Epithelial cell of prostate (primary cell): Measurements from ENCODE around the gene RXRB.
"Not testable (repeated sequence)": the region's sequence is repeated elsewhere in the genome, so short reads cannot be mapped to it uniquely, and the experiment has no call there.

Experiments used
- DNase-seq: peaks from one replicate; pipeline ENCODE4 v3.0.0-alpha.2; 2011; ENCODE audit warnings: low read depth, low spot score
- H3K27ac ChIP-seq: fragments of 450-650 bp; 2 replicates; pipeline ENCODE4 v1.5.1; 2017; ENCODE audit warnings: mild to moderate bottlenecking

RXRB gene

DNA sequence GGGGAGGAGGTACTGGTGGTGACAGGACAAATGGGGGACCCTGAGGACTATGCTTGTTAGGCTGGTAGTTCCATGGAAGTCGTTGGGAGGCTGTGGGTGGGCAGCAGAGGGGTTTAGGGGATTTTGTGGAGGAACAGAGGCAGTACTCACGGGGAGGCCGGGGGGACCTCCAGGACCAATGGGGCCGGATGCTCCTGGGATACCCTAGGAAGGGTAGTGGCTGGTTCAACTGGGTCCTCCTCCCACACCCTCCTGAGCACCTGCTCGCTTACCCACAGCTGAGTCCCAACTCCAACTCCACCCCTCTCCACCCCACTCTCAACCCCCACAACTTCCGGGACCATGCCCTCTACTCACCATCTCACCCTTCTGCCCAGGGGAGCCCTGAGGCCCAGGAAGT is 34.1 kb downstream of the RXRB start:
- H3K27ac ChIP-seq: no peak overlapping the region
- no peak for DNase-seq

DNA sequence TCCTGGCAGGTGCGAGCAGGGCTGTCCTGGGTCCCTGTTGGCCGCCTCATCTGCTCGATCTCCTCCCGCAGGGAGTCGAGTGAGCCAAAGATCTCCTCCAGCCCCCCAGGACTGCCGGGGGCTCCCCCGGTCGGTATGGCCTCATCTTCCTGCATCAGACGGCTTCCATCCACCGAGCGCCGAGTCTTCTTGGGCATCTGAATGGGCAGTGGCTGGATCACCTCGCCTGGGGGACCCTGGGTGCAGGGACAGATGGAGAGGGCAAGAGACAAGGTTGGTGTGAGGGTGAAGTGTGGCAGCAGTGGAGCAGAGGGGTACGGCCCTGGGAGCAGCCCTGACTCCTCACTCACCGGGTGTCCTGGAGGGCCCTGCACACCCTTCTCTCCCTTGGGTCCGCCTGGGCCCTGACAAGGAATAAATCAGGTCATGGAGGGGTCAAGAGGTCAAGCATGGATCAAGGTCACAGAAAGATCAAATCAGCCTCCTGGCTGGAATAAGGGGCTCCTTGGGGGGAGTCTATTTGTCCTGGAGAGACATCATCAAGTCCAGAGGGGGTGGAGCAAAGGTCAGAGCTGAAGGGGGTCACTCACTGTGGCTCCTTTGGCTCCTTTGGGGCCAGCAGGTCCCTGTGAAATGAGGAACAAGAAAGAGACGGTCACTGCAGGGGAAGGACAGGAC is 34.7 kb downstream of the RXRB start:
- DNase-seq: no peak
- H3K27ac ChIP-seq: no peak overlapping the region

DNA sequence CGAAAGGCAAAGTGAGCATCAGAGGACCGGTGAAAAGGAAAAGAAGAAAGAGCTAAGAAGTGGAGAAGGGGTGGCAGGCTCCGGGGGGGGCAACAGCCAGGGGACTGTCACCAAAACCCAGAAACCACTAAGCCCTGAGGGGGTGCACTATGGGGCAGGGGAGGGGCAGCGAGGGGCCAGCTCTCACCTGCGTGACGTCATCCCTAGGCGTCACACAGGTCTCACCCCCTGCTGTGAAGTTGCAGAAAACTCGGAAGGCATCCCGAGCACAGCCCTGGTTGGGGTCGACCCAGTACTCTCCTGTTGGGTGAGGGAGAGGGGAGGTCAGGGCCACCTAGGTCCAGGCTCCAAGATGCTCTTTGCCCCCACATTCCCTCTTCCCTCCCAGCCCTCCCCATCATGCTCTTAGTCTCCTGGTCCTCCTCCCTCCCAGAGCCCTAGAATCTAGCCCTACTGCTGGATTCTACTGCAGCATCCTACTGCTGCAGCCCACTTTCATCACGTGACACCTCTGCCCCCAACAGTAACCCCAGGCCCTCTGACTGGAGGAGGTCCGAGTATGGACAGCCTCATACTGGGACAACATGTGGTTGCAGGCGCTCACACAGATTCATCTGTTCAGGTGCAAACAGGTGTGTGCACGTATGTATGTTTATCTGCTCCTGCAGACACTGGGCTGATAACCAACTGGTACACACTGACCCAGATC is 35.6 kb downstream of the RXRB start:
- no peak for DNase-seq
- H3K27ac ChIP-seq: no peak overlapping the region

DNA sequence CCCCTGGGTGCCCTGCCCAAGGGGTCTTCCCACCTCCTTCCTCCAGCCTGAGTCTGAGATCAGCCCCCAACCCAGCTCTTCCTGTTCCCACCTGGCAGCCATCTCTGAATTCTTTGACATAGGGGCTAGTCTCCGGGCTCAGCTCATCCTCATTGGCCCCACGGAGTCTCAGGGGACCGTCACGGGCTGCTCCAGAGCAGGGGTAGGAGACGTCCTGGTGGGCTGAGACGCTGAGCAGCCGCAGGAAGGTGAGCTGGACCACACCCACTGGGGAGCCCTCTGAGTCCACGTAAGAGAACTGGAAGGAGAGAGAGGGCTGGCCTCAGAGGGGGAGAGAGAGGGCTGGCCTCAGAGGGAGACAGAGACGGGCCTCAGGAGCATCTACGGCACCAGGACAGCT is 36.3 kb downstream of the RXRB start:
- no peak overlapping the region for H3K27ac ChIP-seq
- DNase-seq: no peak

DNA sequence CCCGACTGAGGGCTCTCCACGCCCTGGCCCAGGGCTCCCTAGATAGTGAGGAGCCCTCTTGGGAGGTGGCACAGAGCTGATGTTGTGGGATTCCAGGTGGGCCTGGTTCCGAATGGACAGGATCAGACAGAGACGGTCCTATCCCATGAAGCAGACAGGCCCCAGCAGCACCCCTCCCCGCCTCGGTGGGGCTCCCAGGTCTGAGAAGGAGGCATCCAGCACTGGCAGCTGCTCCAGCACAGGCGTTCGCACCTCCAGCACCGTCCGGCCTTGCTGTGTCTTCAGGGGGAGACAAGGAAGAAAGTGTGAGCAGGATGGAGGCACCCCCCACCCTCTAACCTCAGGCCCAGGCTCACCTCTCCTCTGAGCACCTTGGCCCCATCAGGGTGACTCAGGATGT is 36.9 kb downstream of the RXRB start:
- no peak for DNase-seq

DNA sequence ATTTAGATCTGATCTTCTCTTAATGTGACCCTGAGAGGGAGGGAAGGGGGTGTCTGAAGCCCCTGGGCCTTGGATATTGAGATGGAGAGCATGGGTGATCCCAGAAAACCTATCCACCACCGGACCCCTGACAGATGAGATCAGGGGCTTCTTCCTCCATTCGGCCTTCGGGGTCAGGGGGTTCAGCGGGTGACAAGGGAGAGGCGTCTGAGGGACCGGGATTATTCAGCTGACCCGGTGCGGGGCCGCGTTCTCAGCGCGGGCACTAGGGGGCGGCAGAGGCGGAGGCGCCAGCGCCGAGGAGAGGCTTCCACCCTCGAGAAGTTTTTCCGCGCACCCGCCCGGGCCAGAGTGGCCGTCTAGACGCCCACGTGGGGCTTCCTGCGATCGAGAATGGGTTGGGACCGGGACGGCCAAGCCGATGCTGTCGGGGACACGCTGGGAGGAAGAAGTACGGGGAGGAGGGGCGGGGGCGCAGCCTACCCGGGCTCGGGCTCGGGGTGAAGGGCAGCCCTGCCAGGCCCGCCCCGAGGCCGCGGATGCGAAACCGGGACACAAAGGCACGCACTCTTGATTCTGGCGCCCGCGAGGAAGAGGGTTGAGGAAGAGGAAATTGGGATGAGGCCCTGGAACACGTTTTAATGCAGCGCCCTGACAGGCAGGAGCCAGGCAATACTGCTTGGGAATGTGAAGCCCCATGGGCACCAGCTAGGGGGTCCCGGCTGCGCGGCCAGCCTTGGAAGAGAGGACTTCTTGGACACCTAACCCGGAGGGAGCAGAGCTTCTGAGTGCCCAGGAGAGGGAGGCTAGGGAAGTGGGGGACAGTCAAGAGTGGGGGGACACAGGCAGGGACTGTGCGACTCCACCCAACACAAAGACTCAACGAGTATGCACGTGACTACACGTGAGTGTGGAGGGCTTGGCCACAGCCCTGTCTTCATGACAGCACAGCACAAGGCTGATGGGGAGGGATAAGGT is 38.8 kb downstream of the RXRB start:
- no peak overlapping the region for H3K27ac ChIP-seq
- DNase-seq: no peak

More for the DNA sequence above, 36.9 kb downstream of the RXRB start:
- no peak overlapping the region for H3K27ac ChIP-seq

DNA sequence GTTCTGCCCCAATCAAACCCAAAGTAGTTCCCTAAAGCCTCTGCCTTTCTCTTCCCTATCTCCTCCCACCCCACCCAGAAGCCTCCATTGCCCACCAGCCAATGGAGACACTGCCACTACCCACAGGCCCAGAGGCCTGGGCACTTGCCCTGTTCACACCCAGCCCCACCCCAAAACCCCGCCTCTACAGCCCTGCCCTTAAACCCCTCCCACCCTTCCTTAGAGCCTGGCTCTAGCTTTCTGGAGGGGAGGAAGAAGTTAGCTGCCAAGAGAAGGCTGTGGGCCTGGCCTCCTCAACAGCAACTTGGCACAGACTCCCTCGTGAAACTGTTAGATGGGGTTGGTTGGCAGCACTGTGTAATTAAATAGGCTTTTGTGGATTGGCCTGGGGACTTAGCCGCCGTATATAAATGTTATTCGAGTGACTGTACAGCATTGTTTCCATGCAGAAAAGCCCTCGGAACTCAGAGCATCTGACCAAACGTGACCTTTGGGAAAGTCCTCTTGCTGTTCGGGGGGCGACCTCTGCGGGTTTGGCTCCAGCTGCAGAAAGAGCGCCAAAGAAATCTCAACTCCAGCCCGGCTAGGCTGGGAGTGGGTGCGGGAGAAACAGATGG is 39.6 kb downstream of the RXRB start:
- H3K27ac ChIP-seq: no peak overlapping the region
- peak; percentile 39 for DNase-seq

DNA sequence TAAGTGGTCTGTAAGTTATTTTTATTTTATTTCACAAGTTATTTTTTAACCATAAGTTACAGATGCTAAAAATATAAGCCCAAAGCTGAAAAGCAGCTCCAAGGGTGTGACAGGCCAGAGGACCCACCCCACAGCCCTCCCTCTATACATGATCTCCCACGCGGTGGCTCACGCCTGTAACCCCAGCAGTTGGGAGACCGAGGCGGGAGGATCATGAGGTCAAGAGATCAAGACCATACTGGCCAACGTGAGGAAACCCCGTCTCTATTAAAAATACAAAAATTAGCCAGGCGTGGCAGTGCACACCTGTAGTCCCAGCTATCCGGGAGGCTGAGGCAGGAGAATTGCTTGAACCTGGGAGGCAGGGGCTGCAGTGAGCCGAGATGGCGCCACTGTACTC is 40.4 kb downstream of the RXRB start:
- DNase-seq: no peak
- no peak overlapping the region for H3K27ac ChIP-seq

DNA sequence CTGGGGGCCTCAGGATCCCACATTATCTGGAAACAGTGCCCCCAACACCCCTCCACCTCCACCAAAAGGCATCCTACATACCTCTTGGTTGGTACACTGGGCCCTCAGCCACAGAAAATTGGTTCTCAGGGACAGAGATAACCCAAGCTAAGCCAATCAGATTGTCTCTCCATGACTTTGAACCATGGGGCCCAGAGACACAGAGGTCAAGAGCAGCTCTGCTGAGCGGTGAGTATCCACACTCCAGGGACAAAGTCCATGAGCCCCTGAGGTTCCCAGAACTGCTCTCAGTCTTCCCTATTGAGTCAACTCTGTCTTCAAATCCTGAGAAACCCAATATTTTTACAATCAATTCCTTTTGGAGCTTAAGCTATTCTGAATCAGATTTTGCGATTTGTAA is 43.5 kb downstream of the RXRB start:
- no peak for DNase-seq
- H3K27ac ChIP-seq: no peak overlapping the region

DNA sequence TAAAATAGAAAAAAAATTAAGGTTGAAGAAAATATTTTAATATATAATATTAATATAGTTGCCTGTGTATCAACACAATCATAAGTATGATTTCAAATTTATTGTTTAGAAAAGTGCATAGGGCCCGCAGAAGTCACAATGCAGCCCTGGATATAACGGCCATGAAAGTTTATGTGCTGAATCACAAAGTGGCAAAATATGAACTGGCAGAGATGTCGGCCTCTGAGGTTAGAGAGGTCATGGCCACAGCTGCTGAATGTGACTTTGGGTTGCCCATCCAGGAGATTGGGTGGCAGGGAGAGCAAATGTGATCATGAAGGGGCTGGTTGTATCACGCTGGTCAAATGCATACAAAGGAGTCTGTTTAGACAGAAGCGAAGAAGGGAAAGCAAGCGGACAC is 43.9 kb downstream of the RXRB start:
- H3K27ac ChIP-seq: no peak overlapping the region
- DNase-seq: no peak

DNA sequence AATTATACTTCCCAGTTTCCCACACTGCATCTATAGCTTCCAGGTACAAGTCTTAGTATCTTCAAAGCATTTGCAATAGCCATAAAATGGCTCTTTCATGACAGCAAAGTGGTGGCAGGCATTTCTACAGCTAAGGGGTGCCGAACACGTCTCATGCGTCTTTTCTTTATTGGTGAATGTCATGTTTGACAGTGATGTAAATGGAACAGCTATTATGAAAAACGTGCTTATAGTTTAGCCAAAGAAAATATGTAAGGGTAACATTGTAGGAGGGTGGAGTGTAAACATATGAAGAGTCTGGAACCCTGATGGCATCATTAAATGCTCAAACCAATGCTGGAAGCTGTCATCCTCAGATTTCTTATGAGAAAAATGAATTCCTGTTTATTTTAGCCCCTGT is 46.1 kb downstream of the RXRB start:
- H3K27ac ChIP-seq: no peak overlapping the region
- DNase-seq: no peak

DNA sequence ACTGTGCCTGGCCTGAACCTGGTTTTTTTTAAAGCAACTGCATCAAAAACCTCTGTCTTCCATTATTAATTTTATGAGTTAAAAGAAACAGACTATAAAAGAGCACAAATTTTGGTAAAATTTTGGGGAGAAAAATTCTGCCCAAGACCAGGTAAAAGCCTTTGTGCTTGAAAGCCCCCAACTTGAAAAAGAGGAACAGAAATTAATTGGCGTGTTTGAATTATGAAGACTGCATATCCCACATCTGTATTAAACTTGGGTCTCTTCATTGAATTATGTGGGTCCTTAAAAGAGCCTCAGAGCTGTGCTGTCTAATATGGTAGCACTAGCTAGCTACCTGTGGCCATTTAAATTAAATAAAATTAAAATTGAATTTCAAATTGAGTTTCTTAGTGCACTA is 49.4 kb downstream of the RXRB start:
- DNase-seq: no peak
- H3K27ac ChIP-seq: no peak overlapping the region

DNA sequence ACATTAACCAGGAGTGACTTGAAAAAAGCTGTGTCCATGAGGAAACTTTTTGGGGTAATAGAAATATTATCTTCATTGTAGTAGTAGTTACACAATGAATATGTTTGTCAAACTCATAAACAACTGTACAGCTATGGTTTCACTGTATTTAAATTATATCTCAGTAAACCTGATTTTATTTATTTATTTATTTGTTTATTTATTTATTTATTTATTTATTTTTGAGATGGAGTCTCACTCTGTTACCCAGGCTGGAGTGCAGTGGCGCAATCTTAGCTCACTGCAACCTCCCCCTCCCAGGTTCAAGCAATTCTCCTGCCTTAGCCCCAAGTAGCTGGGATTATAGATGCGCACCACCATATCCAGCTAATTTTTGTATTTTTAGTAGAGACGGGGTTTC is 49.9 kb downstream of the RXRB start:
- H3K27ac ChIP-seq, DNase-seq: not testable (repeated sequence)

DNA sequence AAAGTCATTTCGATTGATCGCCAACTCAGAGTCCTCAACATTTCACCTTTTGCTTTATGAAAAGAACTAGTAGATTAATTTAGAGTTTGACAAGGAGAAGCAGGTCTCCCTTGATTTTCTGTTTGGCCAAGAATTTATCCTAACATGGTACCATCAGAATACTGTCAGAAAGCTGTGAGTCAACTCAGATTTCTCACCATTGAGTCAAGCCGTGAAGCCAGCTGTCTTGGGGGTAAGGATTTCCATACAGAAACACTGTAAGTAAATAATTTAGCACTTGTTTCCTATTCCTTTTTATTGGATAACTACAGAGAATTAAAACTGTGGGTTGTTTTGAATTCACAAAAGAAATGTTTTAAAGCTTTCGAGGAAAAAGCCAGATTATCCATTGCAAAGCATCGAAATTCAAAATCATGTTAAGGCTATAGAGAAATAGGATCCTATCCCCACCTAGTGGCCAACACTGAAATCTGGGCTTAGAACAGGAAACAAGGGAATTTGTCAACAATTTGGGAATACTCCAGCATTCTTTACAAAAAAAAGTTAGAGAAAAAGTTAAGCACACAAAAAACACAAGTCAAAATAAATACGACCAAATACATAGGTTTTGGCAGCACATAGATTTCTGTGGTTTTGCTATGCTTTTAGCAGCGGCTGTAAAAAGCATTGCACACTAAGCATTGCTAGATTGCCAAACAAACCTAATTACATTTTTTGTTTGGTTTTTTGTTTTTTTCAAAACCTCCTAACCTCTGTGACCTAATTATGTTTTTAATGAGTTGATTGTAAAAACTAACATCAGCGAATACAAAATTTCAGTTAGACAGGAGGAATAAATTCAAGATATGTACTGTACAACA is 52.4 kb downstream of the RXRB start:
- H3K27ac ChIP-seq: no peak overlapping the region
- no peak for DNase-seq

DNA sequence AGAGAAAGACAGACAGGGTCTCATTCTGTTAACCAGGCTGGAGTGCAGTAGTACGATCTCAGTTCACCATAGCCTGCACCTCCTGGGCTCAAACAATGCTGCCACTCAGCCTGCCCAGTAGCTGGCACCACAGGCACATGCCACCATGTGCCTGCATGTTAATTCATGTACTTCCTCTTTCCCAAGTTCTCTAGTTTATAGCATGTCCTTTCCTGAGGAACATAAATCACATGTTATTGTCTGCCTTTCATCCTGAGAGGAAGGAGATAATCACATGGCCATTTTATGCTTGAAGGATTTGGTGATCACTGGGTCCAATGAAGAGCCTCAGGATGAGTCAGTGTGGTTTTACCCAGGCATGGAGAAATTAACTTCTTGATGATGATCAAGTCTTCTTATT is 56.1 kb downstream of the RXRB start:
- DNase-seq: peak; percentile 71
- H3K27ac ChIP-seq: no peak overlapping the region
